GM12878 (cell line): ENCODE data around the gene LRP10. TPM values are rescaled to one million over a fixed set of nuclear protein-coding genes. Genes with fewer than 3 reads are reported as not detected.

Source experiments
- ASH2L ChIP-seq: fragments of 300-600, 200-600 bp; sonication (generic); IDR thresholded peaks from 2 replicates; pipeline ENCODE4 v1.6.1; 2017; ENCODE audit warnings: low read depth, mild to moderate bottlenecking, borderline replicate concordance
- BCL11A ChIP-seq: IDR thresholded peaks from 2 replicates; pipeline ENCODE4 v1.6.1; 2011; ENCODE audit warnings: low read depth, low read length
- BRCA1 ChIP-seq: IDR thresholded peaks from 2 replicates; pipeline ENCODE4 v1.6.1; 2011; ENCODE audit warnings: low read depth, low read length, improper control_type of control experiment
- CBX5 ChIP-seq: sonication (generic); IDR thresholded peaks from 2 replicates; pipeline ENCODE4 v1.6.1; 2016; ENCODE audit warnings: low read depth, moderate library complexity, mild to moderate bottlenecking, inconsistent platforms
- CEBPZ ChIP-seq: fragments of 150-350 bp; IDR thresholded peaks from 2 replicates; pipeline ENCODE4 v1.6.1; 2016; ENCODE audit warnings: low read depth, low read length
- ELK1 ChIP-seq: IDR thresholded peaks from 2 replicates; pipeline ENCODE4 v1.6.1; 2012; ENCODE audit warnings: low read depth, low read length, improper control_type of control experiment
- GATAD2B ChIP-seq: fragments of 450-650 bp; conservative IDR thresholded peaks from 2 replicates; pipeline ENCODE4 v1.6.1; 2017; ENCODE audit warnings: low read depth, mild to moderate bottlenecking, moderate library complexity
- HCFC1 ChIP-seq: fragments of 150-350 bp; IDR thresholded peaks from 2 replicates; pipeline ENCODE4 v1.6.1; 2014; ENCODE audit warnings: low read length
- IRF4 ChIP-seq: IDR thresholded peaks from 2 replicates; pipeline ENCODE4 v1.6.1; 2011; ENCODE audit warnings: low read depth, low read length
- LARP7 ChIP-seq: fragments of 450-650 bp; IDR thresholded peaks from 2 replicates; pipeline ENCODE4 v1.6.1; 2017; ENCODE audit warnings: mild to moderate bottlenecking
- MEF2A ChIP-seq: IDR thresholded peaks from 2 replicates; pipeline ENCODE4 v1.6.1; 2011; ENCODE audit warnings: low read depth, mild to moderate bottlenecking, low read length, moderate library complexity; ENCODE audit not compliant: insufficient read depth
- MEF2B ChIP-seq: fragments of 450-650 bp; IDR thresholded peaks from 2 replicates; pipeline ENCODE4 v1.6.1; 2018; ENCODE audit warnings: mild to moderate bottlenecking, moderate library complexity; ENCODE audit not compliant: partially characterized antibody, poor library complexity, severe bottlenecking
- MLLT1 ChIP-seq: fragments of 450-650 bp; IDR thresholded peaks from 2 replicates; pipeline ENCODE4 v1.6.1; 2016; ENCODE audit warnings: mild to moderate bottlenecking
- POLR2A ChIP-seq: IDR thresholded peaks from 2 replicates; pipeline ENCODE4 v1.6.1; 2011; ENCODE audit warnings: low read depth, mild to moderate bottlenecking, low read length
- RAD21 ChIP-seq: IDR thresholded peaks from 2 replicates; pipeline ENCODE4 v1.6.1; 2011; ENCODE audit warnings: mild to moderate bottlenecking, low read depth, low read length, moderate library complexity; ENCODE audit not compliant: insufficient read depth
- RFX5 ChIP-seq: IDR thresholded peaks from 2 replicates; pipeline ENCODE4 v1.6.1; 2011; ENCODE audit warnings: low read depth, low read length, improper control_type of control experiment
- SIN3A ChIP-seq: IDR thresholded peaks from 2 replicates; pipeline ENCODE4 v1.6.1; 2012; ENCODE audit warnings: low read depth, low read length, improper control_type of control experiment
- SMAD5 ChIP-seq: IDR thresholded peaks from 2 replicates; pipeline ENCODE4 v1.6.1; 2016; ENCODE audit warnings: antibody characterized with exemption, low read depth
- SUPT20H ChIP-seq: IDR thresholded peaks from 2 replicates; pipeline ENCODE4 v1.6.1; 2011; ENCODE audit warnings: low read depth, mild to moderate bottlenecking, low read length, moderate library complexity, borderline replicate concordance; ENCODE audit not compliant: control insufficient read depth
- ZBTB11 ChIP-seq: fragments of 450-650 bp; formaldehyde crosslinking; IDR thresholded peaks from 2 replicates; pipeline ENCODE4 v1.5.0; 2022; ENCODE audit warnings: mild to moderate bottlenecking, missing genetic modification characterization
- ZNF207 ChIP-seq: fragments of 450-650 bp; IDR thresholded peaks from 2 replicates; pipeline ENCODE4 v1.6.1; 2014; ENCODE audit warnings: antibody characterized with exemption, mild to moderate bottlenecking, borderline replicate concordance
- ZSCAN29 ChIP-seq: fragments of 450-650 bp; IDR thresholded peaks from 2 replicates; pipeline ENCODE4 v1.6.1; 2017; ENCODE audit warnings: mild to moderate bottlenecking, moderate library complexity
- polyA plus RNA-seq, 11 experiments: library from polyadenylated mRNA; depleted of rRNA in 4 of 11; unstranded in 6 of 11; stranded (reverse) in 5 of 11; fragments of >200 nt; fragmentation: Nextera tagmentation in 4 of 11; fragmentation: Illumina TruSeq in 1 of 11; extraction: Ambion mirVana in 4 of 11; extraction: Trizol in 1 of 11; gene quantifications; 1 replicate in 1 of 11; 2 replicates in 10 of 11; pipeline versions ENCODE4 v1.2.1 to v1.2.3, GENCODE V29; 2011 to 2016; ENCODE audit warnings: inconsistent platforms in 2 of 11, missing spikeins in 2 of 11, low read depth in 1 of 11
- total RNA-seq, 4 experiments: library from RNA; depleted of rRNA in 3 of 4; stranded (reverse); fragments of >200 nt in 3 of 4; fragmentation: Illumina TruSeq in 1 of 4; extraction: Trizol in 1 of 4; gene quantifications; 2 replicates each; pipeline versions ENCODE4 v1.2.1 to v1.2.3, GENCODE V29; 2013 to 2021

LRP10 gene
- total and polyA plus RNA-seq, 10 of the 15 experiments (the other 5 are each of a cell fraction or from before 2014, with no cell fraction given) = 3.0 to 56.9 (median 20.9) TPM

GRCh38 chr14:22918804-22919600, 47.5 kb downstream of the LRP10 start, which contains the start of gene RBM23 (continued):
- no peak for TF ChIP-seq BCL11A
- peak; percentile 99 for TF ChIP-seq MLLT1
- no peak for TF ChIP-seq ZBTB11
- TF ChIP-seq MEF2A = no peak
- TF ChIP-seq ZNF207 = peak; percentile 93; the same call in 1 of the 2 replicates
- TF ChIP-seq LARP7 = peak; percentile 75; the same call in 1 of the 2 replicates
- TF ChIP-seq SMAD5 = peak; percentile 77
- no peak for TF ChIP-seq CBX5
- TF ChIP-seq ELK1 = no peak
- peak; percentile 100 for TF ChIP-seq ZSCAN29
- no peak for TF ChIP-seq ASH2L
- TF ChIP-seq SUPT20H = no peak
- peak; percentile 49 for TF ChIP-seq MEF2B
- peak; percentile 87 for TF ChIP-seq POLR2A
- no peak for TF ChIP-seq BRCA1
- peak; percentile 94 for TF ChIP-seq RFX5
- no peak for TF ChIP-seq CEBPZ
- TF ChIP-seq HCFC1 = peak; percentile 35
- no peak for TF ChIP-seq RAD21
- peak; percentile 70; the same call in 1 of the 2 replicates for TF ChIP-seq SIN3A
- 0 out of 2 replicates have a peak, but pooled peaks have one; percentile 14 for TF ChIP-seq IRF4
- TF ChIP-seq GATAD2B = peak; percentile 78
